Ecto neural progenitor cell (in vitro differentiated cells): ENCODE results near the gene CDCP1.

Source experiments
- DNase-seq: peaks from one replicate; pipeline ENCODE4 v3.0.0-alpha.2; 2018; ENCODE audit warnings: low spot score

The CDCP1 gene

DNA sequence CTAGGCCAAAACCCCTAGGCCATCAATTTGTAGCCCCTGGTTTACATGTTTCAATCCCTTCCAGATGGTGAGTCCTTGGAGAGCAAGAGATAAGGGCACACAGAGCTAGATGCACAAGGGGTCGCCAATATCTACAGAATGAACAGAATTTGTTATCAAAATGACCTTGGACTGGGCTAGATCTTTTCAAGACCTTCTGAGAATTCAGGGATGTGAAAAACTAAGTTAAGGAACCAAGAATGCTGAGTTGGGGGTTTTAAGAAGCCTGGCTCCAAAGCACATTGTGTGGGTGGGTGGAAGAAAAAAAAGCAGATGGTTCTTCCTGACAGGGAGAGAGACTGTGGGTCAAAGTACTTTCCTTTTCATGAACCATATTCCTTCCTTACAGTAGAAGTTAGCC is 10.2 kb downstream of the CDCP1 start:
- no peak for DNase-seq

DNA sequence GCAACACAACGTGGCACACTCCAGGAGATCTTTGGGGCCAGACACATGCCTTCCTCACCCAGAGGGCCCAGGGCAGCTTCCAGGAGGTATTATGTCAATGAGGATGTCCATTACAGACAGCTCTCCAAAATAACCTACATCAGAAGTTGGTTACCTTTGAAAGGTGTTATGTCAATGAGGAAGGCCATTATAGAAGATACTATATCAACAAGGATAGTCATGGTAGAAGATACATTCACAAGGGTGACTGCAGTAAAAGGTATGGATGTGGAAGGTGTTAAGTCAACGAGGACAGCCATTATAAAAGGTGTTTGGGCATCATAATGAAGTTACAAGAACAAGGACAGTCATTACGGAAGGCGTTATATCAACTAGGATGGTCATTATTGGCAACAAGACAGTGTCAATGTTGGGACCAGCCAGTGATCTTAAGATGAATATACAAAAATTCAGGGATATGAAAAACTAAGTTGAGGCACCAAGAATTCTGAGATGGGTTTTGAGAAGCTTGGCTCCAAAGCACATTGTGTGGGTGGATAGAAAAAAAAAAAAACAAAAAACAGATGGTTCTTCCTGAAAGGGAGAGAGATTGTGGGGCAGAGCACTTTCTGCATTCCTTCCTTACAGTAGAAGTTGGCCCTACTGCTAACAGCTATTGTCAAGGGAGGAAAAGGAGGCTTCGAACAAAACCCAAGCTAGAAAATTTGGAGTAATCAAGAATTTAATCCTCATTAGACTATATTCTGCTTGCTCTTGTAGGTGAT is 11.2 kb downstream of the CDCP1 start:
- DNase-seq = no peak

DNA sequence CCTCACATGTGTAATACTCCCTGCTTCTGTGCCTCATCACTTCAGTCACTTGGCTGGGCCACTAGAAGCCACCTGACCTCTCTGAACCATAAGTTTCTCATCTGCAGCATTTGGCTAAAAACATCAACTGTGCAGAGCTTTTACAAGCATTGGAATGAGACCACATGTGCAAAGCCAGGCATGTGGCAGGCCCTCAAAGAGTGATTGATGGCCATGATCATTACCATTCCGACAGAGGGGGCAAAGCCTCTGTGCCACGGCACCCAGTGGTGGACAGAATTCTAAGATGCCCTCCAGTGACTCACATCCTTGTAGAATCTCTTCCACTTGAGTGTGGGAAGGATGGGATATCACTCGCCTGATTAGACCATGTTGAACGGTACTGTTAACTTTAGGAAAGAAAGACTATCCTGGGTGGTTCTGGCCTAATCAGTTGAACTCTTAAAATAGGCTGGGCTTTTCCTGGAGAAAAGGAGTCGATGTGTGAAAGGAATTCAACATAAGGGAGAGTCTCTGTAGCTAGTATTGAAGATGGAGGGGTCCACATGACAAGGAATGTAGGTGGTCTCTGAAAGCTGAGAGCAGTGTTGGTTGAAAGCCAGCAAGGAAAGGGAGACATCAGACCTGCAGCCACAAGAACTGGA is 13.5 kb downstream of the CDCP1 start:
- DNase-seq = no peak

DNA sequence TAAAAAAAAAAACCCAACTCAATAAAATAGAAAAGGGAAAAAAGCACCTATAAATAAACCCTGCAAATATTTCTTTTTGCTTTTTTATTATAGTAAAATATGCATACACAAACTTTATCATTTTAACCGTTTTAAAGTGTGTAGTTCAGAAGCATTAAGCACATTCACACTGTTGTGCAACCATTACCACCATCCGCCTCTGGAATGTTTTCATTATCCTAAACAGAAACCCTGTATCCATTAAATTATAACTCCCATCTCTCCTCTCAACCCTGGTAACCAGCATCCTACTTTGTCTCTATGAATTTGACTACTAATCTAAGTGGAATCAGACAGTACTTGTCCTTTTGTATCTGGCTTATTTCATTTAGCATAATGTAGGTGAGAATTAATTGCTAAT is 15.0 kb downstream of the CDCP1 start:
- DNase-seq = no peak

DNA sequence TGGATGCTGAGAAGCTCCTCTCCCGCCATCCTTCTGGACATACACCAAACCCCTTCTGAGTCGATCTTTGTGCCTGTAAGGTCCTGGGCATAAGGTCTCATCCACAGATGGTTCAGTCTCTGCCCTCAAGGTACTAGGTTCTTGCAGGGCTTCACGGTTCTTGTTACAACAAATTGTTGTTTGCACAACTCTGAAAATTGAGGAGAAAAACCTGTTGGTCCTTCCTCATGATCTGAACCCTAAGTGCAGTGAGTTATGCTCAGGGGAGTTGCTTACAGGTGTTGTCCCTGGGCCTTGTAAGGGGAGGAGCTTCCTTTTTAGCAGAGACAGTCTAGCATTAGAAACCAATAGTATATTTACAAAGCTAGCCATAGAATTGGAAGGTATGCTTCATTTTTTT is 15.7 kb downstream of the CDCP1 start:
- no peak for DNase-seq

DNA sequence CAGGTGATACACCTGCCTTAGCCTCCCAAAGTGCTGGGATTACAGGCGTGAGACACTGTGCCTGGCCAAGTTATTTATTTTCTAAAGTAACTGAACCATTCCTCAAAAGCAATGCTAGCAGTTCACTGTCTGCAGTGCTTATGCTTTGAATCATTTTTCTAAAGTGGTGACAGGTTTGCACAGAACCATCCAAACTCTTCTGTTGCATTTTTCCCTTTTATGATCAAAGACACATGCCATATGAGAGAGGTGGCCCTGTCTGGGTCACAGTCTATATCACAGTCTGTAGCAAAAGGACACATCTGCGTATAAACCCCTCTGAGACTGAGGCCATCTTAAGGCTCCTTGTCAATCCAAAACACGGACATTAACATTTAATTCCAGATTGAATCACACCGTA is 17.2 kb downstream of the CDCP1 start:
- no peak for DNase-seq

DNA sequence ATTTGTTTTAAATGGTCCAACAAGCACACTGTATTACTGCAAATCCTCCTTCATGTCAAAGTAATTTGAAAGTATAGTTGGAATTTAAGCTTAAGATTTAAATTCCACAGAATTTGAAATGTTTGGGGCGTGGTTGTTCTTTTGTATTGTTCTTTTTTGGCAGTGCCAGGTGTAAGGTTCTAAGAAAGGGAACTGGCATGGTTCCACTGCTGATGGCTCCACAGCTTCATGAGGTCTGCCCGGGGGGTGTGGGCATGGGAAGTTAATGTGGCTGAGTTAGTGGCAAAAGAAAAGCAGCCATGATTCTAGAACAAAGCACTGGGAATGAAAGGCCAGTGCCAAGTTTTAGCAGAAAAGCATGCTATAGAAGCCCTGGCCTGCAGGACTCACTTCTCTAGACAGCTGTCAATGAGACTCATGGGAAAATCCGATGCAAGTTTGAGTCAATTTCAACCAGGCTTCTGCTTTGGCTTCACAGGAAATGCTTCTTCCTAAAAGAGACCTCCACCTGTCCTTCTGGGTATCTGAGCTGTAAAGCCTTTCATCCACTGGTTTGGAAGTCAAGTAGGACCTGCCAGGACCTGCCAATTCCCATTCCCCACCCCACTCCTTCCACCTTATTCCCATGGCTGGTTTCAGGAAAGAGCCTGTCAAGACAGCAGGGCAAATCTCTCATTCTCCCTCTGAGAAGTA is 18.9 kb downstream of the CDCP1 start:
- DNase-seq = no peak

DNA sequence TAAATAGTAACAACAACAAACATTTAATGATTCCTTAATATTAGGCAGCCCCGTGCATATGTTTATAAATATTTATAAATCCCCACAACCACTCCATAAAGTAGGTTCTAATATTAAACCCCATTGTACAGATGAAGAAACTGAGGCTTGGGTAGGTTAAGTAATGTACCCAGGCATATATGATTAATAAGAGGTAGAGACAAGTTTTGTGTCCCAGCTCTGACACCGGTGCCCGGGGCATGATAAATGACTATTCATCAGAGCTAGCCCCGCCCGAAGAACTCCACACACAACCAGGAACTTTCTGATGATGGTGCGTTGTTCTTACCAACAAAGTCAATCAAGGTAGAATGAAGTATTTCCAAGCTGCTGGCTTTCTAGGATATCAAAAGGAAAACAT is 19.4 kb downstream of the CDCP1 start:
- DNase-seq = no peak

DNA sequence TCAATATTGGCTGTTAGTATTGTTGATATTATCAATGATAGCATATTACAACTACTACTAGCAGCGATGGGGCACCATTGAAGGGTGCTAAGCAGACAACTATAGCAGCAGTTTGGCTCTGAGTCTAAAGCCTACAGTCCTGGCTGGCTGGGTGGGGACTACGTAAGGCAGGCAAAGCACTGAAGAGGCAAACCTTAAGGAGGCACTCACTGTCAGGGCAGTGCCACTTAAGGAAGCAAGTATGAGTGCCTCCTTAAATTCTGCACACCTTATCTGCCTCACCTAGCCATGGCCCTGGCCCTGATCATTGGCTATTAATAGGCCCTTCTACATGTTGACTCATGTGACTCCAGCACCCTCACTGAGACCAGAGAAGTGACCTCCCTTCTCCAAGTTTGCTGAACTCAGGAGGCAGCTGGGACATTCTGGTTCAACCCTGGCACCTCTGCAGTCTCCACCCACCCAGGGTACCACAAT is 20.6 kb downstream of the CDCP1 start:
- no peak for DNase-seq

DNA sequence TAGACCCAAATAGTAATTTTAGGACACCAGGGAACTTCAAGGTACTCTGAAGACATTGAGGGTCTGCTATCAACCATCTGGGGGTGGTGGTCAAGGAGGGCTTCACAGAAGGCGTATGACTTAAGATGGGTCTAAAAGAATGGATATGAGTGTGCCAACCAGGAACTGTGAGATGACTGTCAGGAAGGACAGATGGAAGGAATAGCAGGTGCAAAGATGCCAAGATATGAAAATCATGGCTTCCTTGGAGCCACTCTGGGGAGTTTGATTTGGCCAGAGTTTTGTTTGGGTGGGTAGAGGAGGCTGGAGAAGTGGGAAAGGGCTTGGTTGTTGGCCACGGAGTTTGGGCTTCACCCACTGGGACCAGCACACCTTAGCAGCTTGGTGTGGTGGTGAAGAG is 21.2 kb downstream of the CDCP1 start:
- DNase-seq = no peak

DNA sequence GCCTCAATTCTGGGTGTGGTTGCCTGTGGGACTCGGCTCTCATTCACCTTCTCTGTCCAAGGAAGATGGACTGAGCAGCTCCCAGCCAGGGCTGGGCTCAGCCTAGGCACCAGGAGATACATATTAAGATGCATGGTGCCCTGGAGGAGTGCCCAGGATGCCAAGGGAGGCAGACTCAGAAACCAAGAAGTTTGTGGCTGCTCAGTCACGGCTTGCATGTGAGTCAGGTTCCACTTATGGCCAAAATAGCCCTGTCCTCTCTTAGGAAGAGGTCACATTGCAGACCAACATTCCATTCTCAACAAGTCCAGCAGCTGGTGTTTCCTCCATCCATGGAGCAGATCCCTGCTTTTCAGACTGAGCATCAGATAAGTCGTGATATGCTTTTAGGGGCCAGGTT is 21.8 kb downstream of the CDCP1 start:
- no peak for DNase-seq

DNA sequence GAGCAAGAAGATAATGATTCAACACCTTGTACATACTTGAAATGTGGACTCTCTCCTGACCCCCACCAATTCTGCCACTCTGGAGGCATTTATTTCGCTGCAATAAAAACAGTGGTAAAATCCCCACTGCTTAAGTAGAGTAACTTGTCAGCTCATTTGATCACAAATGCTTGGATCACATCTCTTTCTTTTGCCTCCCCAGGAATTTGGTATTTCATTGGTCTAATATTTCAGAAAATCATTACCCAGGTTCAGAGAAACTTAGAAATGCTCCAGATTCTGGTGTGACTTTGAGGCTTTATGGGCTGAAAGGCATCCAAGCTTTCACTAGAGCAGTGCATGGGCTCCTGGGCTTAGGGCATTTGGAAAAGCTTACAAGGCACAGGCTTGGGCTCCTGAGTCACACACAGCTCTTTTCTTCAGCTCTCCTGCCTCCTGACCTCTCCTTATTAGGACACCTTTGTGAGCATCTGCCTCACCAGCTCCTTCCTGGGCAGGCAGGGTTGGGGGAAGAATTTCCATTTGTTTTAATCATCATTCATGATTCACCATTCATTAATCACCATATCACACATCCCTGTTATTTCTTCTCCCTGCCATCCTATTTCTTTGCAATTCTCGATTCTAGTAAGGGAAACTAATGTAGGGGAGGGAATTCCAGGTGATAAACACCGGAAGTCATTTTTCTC is 22.5 kb downstream of the CDCP1 start:
- no peak for DNase-seq

DNA sequence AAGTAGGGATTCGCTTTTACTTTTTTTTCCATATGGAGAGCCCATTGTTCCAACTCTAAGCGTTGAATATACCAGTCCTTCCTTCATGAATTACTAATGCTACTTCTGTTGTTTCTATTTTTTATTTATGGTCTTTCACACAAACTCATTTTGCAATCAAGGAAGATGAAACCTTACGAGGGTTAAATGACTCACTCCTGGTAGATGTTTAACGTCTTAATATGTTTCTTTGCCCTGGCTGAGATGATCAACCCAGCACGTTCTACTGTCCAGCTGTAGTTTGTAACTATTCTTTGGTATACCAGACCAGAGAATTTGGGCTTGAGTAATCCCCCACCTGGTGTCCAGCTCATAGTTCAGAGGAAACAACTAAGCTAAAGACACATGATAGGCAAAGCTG is 23.1 kb downstream of the CDCP1 start:
- DNase-seq = no peak

DNA sequence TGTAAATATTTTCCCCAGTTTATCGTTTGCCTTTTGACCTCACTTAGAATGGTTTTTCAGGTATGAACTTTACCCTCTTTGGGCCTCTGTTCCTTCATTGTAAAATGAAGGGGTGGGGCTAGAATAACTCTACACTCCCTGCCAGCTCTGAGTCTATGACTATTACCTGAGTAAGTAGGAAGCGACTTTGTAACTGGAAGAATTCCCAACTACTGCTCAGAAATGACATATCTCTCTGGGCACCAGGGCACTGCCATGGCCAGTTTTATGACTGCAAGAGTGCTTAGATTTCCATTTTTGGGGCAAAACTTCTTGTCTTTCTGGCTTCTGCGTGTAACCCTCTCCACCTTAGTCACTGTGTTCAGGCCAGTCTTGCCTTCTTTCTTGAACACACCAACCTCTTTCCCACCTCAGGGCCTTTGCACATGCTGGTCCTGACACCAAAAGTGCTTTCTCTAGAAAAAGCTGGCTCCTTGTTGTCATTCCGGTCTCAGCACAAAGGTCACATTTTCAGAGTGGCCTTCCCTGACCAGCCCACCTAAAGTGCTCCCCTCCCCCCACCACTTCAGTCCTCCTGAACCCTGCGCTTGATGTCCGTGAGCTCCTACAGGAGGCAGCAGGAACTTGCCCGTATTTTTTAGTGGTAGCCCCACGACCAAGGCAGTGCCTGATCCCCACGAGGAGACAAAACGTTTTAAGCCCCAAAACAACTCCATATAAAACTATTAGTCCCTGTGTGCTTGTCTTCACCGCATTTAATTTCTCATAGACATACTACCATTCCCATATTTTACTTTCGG is 25.6 kb downstream of the CDCP1 start:
- DNase-seq = no peak

DNA sequence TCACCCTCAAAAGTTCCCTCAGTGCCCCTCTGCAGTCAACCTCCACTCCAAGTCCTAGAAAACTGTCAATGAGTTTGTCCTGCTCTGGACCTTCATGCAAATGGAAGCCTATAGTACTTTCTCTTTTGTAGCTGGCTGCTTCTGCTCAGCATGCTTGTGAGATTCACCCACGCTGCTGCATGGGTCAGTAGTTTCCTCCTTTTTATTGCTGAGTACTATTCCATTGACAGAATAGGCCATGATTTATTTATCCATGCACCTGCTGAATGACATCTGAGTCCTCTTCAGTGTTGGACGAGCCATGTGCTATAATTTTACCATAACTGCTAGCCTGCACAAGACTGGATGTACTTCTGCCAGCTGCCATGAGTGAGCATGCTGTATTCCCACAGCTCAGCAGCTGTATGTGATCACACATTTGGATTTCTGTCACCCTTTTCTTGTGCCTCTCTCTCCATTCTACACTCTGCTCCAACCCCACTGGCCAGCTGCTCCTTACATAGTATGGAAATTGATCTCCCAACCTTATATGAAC is 26.3 kb downstream of the CDCP1 start:
- no peak for DNase-seq

DNA sequence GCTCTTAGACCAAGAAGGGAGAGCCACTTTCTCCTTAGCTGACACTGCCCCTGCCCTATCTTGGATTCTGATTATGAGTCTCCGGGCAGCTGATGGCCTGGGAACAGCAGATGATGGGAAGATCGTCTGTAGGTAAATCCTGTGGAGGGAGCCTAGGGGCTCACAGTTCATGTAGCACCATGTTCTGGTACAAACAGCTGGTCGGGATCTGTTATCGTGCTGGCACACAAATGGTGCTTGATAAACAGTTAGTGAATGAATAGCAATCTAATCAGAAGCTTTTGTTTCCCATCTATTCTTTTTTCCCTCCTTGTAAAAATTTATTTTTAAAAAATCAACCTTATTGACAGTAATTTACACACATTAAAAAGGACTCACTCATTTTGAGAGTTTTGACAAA is 26.8 kb downstream of the CDCP1 start:
- DNase-seq = no peak

DNA sequence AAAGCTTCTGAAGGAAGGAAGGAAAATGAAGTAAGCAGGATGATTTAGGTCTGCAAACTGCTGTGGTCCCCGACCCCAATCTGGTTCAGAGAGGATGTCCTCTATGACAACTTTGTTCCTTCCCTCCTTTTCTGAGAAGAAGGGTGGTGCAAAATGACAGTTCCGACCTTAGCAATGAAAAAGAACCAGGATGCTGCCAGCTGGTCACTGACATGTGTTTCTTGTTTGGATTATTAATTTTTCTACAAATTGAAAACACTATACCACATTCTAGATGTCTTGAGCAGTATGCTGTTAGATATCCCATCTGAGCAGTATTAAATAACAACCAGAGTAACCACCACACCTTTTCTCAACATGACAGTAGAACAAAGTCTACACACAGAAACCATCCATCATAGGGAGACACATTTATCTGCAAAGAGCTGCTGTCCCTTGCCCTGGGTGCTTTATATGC is 27.5 kb downstream of the CDCP1 start:
- no peak for DNase-seq

DNA sequence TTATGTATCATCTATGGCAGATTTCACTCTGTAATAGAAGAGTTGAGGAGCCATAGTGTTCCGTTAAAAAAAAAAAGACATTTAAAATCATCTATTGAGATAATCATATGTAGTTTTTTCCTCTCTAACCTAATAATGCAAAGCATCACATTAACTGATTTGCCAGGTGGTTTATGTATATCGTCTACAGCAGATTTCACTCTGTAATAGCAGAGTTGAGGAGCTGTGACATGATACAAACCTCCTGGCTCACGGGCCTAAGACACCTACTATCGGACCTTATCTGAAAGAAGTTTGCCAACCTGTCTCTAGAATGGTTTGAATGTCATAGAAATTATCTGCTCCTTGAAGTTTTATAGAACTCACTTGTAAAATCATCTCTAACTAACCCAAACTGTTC is 29.8 kb downstream of the CDCP1 start:
- no peak for DNase-seq

DNA sequence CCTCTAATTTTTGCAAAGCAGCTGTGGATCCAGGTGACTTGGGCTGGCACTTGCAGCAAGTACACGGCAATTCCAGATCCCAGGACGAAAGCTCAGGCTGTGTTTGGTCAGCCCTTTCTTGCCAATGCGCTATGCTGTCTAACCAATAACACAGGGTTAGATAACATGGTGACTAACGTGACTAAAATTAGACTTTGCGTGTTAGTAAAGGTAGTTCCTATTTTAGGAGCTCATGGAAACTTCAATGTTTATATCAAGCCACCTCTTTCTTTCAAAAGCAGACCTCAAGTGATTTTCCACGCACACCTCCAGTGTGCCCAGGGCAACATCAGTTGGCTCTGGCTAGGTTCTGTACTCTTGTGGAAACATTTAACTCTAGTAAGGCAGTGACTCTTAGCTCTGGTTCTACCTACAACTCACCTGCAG is 32.5 kb downstream of the CDCP1 start:
- no peak for DNase-seq

DNA sequence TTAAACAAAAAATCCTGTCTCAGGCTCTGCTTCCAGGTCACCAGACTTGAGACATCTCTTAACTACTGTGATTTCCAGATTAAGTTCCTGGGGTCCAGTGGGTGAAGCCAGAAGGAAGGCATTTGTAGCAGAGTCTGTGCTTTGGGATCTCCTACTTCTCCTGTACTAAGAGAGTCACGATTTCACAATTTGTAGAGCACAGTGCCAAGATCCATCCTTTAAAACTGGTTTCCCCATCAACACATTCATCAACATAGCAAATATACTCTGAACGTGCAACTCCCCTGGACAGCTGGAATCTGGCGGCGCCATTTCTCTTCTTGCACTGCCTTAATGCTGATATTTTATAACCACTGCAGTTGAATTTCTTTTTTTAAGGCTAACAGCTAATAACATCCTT is 33.2 kb downstream of the CDCP1 start:
- no peak for DNase-seq

DNA sequence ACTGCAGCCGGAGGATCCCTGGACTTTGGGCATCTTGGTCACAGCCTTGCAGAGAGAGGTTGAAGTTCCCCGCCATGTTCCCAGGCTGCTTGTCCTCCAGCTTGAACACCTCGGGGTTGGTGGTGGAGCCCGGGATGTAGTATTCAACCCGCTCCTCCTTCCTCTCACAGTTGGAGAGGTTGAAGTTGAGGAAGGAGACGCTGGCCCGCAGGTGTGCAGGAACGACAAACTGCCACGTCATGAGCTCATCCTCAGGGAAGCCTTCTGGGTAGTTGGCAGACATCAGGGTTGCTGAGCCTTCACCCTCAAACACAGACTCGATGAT is 35.7 kb downstream of the CDCP1 start:
- DNase-seq = no peak
